GM23248 (cell line): ENCODE results near the gene SCNM1.

Experiments used
- EZH2 ChIP-seq: fragments of 200-600 bp; sonication (generic); IDR thresholded peaks from 2 replicates; pipeline ENCODE4 v1.6.1; 2018; ENCODE audit warnings: antibody characterized with exemption, mild to moderate bottlenecking; ENCODE audit not compliant: insufficient read depth, poor library complexity, severe bottlenecking
- EZH2phosphoT487 ChIP-seq: fragments of 200-600 bp; sonication (generic); IDR thresholded peaks from 2 replicates; pipeline ENCODE4 v1.6.1; 2018; ENCODE audit warnings: antibody characterized with exemption, moderate library complexity, mild to moderate bottlenecking, low read depth; ENCODE audit not compliant: insufficient read depth

- TF ChIP-seq EZH2, result no peak
- TF ChIP-seq EZH2phosphoT487, result no peak
These were observed 44.9 kb downstream of the SCNM1 start for GRCh38 chr1:151210830-151211229.
